Neutrophil (primary cell): ENCODE measurements around the gene WNK1.

Source experiments
- H3K27ac ChIP-seq: fragments of 200-600 bp; sonication (generic); 2 replicates; pipeline ENCODE4 v1.5.1; 2016; ENCODE audit warnings: mild to moderate bottlenecking, moderate library complexity
- H3K27me3 ChIP-seq: fragments of 200-600 bp; sonication (generic); 2 replicates; pipeline ENCODE4 v1.6.0; 2016; ENCODE audit warnings: mild to moderate bottlenecking
- H3K36me3 ChIP-seq: fragments of 200-600 bp; sonication (generic); 2 replicates; pipeline ENCODE4 v1.5.1; 2017
- H3K4me1 ChIP-seq, 2 experiments: fragments of 200-600 bp in 1 of 2; sonication (generic) in 1 of 2; 1 replicate in 1 of 2; 2 replicates in 1 of 2; pipeline versions ENCODE4 v1.5.1 to v1.6.1; 2013 to 2016; ENCODE audit warnings: low read depth in 1 of 2, low read length in 1 of 2, mild to moderate bottlenecking in 1 of 2, moderate library complexity in 1 of 2; ENCODE audit not compliant: control insufficient read depth in 1 of 2, insufficient read depth in 1 of 2
- H3K4me3 ChIP-seq, 2 experiments: fragments of 200-600 bp in 1 of 2; sonication (generic) in 1 of 2; 1 replicate in 1 of 2; 2 replicates in 1 of 2; pipeline ENCODE4 v1.5.1; 2013 to 2016; ENCODE audit warnings: low read depth in 1 of 2, low read length in 1 of 2, mild to moderate bottlenecking in 1 of 2, moderate library complexity in 1 of 2
- H3K9me3 ChIP-seq: fragments of 200-600 bp; sonication (generic); 2 replicates; pipeline ENCODE4 v1.5.1; 2016
- TF ChIP-seq, protein P1 (sequence below): fragments of 200-600 bp; sonication (generic); IDR thresholded peaks from 2 replicates; pipeline ENCODE4 v1.5.1; 2016; ENCODE audit warnings: antibody characterized with exemption

Gene WNK1

DNA sequence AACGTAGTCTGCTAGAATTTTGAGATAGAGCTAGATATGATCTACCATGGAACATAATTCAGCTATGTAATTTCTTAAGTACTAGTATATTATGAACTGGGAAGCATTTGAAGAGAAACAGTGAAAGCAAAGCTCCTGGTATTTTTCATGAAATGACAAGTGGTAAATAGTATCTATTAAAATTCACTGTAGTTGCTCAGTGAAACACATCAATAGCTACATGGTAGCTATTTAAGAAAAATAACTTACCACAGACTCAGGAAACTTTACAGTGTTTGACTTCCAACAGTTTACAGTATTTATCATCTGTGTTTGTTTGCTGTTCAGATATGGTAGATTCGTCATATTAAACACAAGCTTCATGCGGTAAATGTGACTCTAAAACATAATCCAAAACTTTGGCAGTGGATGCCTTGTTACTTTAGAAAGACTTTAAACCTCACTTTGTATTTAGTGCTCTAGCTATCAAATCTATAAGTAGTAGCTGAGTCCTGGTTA lies 25.2 kb downstream of the WNK1 start:
- Histone ChIP-seq H3K4me1 (peaks cover 42 to 56% of the 10 kb centered on the region in 2 experiments), H3K4me3 (no peak overlapping the region), H3K27ac (no peak overlapping the region), H3K36me3 (no peaks in the 10 kb centered on the region), H3K9me3 (no peaks in the 10 kb centered on the region), H3K27me3 (no peaks in the 10 kb centered on the region)
- TF ChIP-seq, protein P1, sequence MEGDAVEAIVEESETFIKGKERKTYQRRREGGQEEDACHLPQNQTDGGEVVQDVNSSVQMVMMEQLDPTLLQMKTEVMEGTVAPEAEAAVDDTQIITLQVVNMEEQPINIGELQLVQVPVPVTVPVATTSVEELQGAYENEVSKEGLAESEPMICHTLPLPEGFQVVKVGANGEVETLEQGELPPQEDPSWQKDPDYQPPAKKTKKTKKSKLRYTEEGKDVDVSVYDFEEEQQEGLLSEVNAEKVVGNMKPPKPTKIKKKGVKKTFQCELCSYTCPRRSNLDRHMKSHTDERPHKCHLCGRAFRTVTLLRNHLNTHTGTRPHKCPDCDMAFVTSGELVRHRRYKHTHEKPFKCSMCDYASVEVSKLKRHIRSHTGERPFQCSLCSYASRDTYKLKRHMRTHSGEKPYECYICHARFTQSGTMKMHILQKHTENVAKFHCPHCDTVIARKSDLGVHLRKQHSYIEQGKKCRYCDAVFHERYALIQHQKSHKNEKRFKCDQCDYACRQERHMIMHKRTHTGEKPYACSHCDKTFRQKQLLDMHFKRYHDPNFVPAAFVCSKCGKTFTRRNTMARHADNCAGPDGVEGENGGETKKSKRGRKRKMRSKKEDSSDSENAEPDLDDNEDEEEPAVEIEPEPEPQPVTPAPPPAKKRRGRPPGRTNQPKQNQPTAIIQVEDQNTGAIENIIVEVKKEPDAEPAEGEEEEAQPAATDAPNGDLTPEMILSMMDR, result no peak

DNA sequence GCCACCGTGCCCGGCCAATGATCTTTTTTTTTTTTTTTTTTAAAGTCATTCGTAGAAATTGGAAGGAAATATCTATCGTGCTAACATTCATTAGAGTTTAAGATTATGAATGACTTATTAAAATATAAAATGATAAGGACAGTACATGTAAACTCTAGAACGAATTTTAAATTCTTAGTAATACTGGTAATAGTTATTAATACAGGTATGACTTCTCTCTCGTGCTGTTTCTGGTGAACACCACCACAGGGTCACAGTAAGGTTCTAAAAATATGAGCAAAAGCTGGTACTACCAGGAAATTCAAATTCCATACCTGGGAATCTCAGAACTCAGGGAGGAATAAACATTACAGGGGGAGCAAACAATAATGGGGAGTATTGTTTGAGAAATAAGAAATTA lies 26.2 kb downstream of the WNK1 start:
- H3K9me3 ChIP-seq, result no peaks in the 10 kb centered on the region
- TF ChIP-seq, protein P1, result no peak
- H3K27me3 ChIP-seq, result no peaks in the 10 kb centered on the region
- H3K36me3 ChIP-seq, result no peaks in the 10 kb centered on the region
- H3K4me3 ChIP-seq, result no peak overlapping the region
- peaks cover 33 to 46% of the 10 kb centered on the region in 2 experiments for H3K4me1 ChIP-seq
- H3K27ac ChIP-seq, result no peak overlapping the region

DNA sequence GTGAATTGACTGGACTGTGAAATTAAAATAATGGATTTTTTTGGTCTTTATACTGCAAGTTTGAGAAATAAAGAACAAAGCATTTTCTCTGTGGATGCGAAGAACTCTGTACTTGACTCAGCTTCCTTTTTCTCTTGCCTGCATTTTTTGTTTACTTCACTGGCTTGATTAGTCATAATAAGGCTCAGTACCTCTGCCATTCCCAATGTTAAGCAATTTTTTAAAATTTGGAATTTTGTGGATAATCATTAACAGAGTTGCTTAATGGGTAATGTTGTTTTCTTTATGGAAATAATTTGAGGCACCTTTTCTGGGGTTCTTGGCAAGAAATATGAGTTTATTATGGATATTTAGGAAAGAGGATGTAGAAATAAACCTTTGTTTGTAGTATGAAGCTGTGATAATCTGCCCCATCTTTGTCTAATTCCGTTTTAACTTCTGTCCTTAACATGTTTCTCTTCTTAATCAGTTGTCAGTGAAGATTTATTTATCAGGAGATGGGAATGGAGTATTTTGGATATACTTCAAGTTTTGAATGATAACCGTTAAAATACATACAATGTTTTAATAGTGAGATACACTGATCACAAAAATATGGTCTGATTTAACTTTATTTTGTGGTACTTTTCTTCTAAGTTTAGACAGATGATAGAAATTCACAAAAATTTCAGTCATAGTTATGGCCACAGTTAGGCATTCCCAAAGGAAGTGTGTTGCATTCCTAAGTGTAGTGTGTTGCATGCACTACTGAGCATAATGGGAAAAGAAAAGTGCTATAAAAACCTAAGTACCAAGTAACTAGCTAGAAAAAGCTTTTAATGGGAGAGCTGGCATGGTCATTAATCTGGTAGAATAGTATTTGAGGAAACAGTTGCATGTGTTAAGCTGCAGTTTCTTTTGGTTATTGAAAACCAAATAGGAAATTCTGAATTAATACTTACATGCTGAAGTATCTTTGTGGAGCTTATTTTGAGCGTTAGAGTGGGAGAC lies 27.7 kb downstream of the WNK1 start:
- H3K4me3 ChIP-seq, result no peak overlapping the region
- H3K9me3 ChIP-seq, result no peaks in the 10 kb centered on the region
- TF ChIP-seq, protein P1, result no peak
- no peaks in the 10 kb centered on the region for H3K27me3 ChIP-seq
- H3K27ac ChIP-seq, result peak overlapping the region; percentile 72
- peaks cover 21 to 32% of the 10 kb centered on the region in 2 experiments for H3K4me1 ChIP-seq
- H3K36me3 ChIP-seq, result no peaks in the 10 kb centered on the region

DNA sequence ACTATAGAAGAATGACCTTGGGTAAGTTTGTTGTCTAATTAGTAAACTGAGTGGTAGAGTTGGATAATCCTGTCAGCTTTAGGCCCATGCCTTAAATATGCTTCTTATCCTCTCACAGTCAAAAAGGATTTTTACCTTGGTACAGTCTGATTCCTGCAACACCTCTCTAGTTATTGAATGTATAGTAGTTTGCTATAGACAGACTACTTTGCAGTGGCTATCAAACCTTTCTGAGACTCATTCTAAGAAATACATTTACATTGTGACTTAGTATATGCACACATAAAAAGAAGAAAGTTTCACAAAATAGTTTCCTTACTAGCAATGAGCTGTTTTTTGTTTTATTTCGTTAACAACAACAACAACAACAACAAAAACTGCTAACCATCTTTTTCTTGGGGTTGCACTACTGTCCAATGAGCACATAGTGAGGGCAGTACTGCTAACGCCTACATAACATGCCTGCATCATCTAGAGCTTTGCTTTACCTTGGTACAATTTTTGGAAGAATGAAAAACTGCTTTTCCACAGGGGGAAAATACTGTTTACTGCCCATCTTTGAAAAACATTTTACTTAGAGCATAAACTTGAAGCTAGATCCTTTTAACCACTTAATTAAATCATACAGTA lies 28.5 kb downstream of the WNK1 start:
- no peaks in the 10 kb centered on the region for H3K9me3 ChIP-seq
- H3K27ac ChIP-seq, result peak overlapping the region; percentile 72
- no peak overlapping the region for H3K4me3 ChIP-seq
- TF ChIP-seq, protein P1, result no peak
- H3K36me3 ChIP-seq, result no peaks in the 10 kb centered on the region
- peaks cover 21 to 29% of the 10 kb centered on the region in 2 experiments for H3K4me1 ChIP-seq
- no peaks in the 10 kb centered on the region for H3K27me3 ChIP-seq

DNA sequence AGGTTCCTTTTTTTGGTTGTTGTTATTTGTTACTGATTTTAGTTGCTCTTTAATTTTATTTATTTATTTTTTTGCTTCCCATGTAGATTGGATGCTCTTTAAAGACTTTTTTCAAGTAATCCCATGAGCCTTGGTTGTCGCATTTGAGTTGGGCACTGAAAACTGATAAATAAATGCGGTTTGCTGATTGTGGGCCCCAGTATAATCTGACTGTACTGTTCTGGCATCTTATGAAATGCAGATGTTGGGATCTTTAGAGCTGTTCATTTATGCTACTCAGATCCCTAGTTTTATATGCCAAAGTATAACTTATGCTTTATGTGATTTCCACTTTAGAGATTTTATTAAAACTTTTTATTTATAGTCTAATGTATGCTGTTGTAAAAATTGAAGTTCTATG lies 33.3 kb downstream of the WNK1 start:
- TF ChIP-seq, protein P1, result no peak
- no peak overlapping the region for H3K27ac ChIP-seq
- peaks cover 14 to 19% of the 10 kb centered on the region in 2 experiments for H3K4me1 ChIP-seq
- no peaks in the 10 kb centered on the region for H3K27me3 ChIP-seq
- no peak overlapping the region for H3K4me3 ChIP-seq
- no peaks in the 10 kb centered on the region for H3K9me3 ChIP-seq
- no peaks in the 10 kb centered on the region for H3K36me3 ChIP-seq
